ENCODE measurements around the gene EVC2. TPM values are rescaled to one million over a fixed set of nuclear protein-coding genes. Genes with fewer than 3 reads are reported as not detected.
A peak's percentile ranks its signal among the peaks of the same experiment; 100 is the strongest.

EVC2 gene
- total RNA-seq, 1 experiment from 2014 or later = 5.5 TPM

- DNase-seq (ENCODE audit: low read depth) = no peak
These were observed 145.9 kb downstream of the EVC2 start for GRCh38 chr4:5562476-5562875.

GRCh38 chr4:5561286-5561685, 147.1 kb downstream of the EVC2 start:
- no peak for DNase-seq (ENCODE audit: low read depth)

GRCh38 chr4:5558502-5558901, 149.9 kb downstream of the EVC2 start:
- no peak for DNase-seq (ENCODE audit: low read depth)

GRCh38 chr4:5554376-5554775, 154.0 kb downstream of the EVC2 start:
- DNase-seq (ENCODE audit: low read depth) = no peak

- DNase-seq (ENCODE audit: low read depth) = no peak
These were observed 154.6 kb downstream of the EVC2 start for GRCh38 chr4:5553801-5554200.

GRCh38 chr4:5552451-5552850, 155.9 kb downstream of the EVC2 start:
- DNase-seq (ENCODE audit: low read depth) = peak; percentile 4

- no peak for DNase-seq (ENCODE audit: low read depth)
These were observed 160.6 kb downstream of the EVC2 start for GRCh38 chr4:5547651-5548249.

- DNase-seq (ENCODE audit: low read depth) = no peak
These were observed 163.1 kb downstream of the EVC2 start for GRCh38 chr4:5545271-5545670.

- no peak for DNase-seq (ENCODE audit: low read depth)
These were observed 163.6 kb downstream of the EVC2 start for GRCh38 chr4:5544762-5545161.

GRCh38 chr4:5543681-5544080, 164.7 kb downstream of the EVC2 start:
- no peak for DNase-seq (ENCODE audit: low read depth)

GRCh38 chr4:5541169-5541568, 167.2 kb downstream of the EVC2 start:
- no peak for DNase-seq (ENCODE audit: low read depth)

GRCh38 chr4:5539584-5539983, 168.8 kb downstream of the EVC2 start:
- no peak for DNase-seq (ENCODE audit: low read depth)

GRCh38 chr4:5532100-5532499, 176.3 kb downstream of the EVC2 start:
- no peak for DNase-seq (ENCODE audit: low read depth)

GRCh38 chr4:5528031-5528436, 180.3 kb downstream of the EVC2 start:
- DNase-seq (ENCODE audit: low read depth) = no peak

GRCh38 chr4:5527211-5527610, 181.1 kb downstream of the EVC2 start:
- no peak for DNase-seq (ENCODE audit: low read depth)

GRCh38 chr4:5526080-5526846, 182.1 kb downstream of the EVC2 start:
- DNase-seq (ENCODE audit: low read depth) = peak; percentile 23

GRCh38 chr4:5524446-5525299, 183.7 kb downstream of the EVC2 start:
- peak; percentile 89 for DNase-seq (ENCODE audit: low read depth)

- DNase-seq (ENCODE audit: low read depth) = peak; percentile 64
These were observed 191.0 kb downstream of the EVC2 start for GRCh38 chr4:5517372-5517771.

GRCh38 chr4:5515646-5516045, 192.7 kb downstream of the EVC2 start:
- DNase-seq (ENCODE audit: low read depth) = no peak
